ENCODE measurements around the gene COL16A1.
A peak's percentile ranks its signal among the peaks of the same experiment; 100 is the strongest.

COL16A1 gene

GRCh38 chr1:31621847-31622730, 81.7 kb downstream of the COL16A1 start:
- DNase-seq: no peak

- no peak for DNase-seq
These were observed 82.4 kb downstream of the COL16A1 start for GRCh38 chr1:31621498-31621820.

DNA sequence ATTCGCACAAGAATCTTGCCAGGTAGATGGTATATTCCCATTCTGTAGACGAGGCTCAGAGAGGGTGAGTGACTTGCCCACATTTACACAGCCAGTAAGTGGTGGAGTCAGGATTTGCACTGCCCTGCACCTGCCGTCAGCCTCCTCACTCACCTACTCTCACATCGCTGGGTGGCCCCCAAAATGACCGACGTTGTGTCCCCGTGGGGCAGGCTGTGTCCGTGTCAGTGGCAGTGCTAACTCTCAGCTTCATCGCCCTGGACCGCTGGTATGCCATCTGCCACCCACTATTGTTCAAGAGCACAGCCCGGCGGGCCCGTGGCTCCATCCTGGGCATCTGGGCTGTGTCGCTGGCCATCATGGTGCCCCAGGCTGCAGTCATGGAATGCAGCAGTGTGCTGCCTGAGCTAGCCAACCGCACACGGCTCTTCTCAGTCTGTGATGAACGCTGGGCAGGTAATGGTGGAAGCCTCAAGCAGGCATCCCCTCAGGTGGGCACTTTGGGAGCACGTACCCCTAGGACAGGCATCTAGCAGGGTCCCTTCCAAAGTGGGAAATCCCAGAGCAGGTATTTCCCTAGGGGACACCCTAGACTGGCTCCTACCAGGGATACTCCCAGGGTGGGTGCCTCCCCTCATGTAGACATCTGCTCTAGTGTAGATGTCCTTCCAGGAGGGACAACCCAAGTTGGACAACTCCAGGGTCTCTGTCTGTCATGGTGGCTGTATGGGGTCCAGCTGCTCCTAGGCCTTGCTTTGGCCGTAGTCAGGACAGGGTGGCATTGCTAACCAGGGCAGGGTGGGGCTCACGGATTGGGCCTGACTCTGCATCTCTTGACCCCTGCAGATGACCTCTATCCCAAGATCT, 83.0 kb downstream of the COL16A1 start:
- DNase-seq: no peak

DNA sequence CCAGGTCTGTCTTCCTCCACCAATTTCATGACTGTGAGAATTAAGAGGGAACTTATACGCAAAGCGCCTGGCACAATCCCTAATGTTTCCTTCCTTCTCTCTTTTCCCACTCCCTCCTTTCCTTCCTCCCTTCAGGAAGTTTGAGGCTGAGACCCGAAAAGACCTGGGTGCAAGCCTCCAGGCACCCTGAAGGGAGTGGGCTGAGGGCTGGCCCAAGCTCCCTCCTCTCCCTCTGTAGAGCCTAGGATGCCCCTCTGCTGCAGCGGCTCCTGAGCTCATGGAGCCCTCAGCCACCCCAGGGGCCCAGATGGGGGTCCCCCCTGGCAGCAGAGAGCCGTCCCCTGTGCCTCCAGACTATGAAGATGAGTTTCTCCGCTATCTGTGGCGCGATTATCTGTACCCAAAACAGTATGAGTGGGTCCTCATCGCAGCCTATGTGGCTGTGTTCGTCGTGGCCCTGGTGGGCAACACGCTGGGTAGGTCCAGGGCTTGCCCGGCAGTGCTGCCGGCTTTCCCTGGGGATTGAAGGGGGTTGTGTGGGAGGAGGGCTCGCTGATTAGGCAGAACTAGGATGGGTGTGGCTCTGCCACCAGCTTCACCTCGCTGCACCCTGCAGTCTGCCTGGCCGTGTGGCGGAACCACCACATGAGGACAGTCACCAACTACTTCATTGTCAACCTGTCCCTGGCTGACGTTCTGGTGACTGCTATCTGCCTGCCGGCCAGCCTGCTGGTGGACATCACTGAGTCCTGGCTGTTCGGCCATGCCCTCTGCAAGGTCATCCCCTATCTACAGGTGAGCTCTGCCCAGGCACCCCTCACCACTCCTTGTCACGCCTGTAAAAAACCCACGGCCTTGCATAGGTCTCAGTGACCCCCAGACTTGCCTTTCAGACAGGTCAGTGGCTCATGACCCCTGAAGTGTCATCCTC, 84.6 kb downstream of the COL16A1 start:
- no peak for DNase-seq

GRCh38 chr1:31617916-31618746, 85.7 kb downstream of the COL16A1 start:
- DNase-seq: peak; percentile 32 to 53

DNA sequence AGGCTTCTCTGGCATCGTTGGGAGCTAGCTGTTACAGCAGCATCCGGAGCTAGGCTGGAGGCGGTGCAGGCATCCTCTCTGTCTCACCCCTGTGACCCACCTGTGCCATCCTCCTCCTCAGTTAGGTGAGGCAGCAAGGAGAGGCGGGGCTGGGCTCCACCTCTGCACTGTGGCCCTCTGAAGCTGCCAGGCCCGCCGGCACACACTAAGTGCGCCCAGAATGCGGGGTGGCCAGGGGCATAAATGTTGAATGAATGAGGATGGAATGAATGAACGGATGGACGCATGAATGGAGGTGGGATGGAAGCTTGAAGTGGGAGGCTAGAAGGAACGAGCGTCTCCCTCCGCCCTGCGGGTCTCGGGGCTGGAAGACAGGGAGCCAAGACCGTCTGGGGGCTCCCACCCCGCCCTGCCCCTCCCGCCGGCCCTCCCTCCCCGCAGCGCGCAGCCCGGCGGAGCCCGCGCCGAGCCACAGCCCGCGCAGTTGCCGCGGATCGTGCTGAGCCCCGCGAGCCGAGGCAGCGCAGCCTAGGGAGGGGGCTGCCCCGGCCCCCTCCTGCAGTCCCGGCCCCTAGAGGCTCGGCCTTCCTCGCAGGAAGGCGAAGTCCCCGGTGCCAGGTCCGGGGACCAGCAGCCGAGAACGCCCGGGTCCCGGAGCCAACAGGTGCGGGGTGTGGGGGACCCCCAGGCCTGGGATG, 86.5 kb downstream of the COL16A1 start, which contains the start of gene HCRTR1:
Gene HCRTR1, plus strand, starts transcription at position 472 of the 698 bp plus-strand sequence. CDS start 1,504 bp downstream, outside the sequence.
- peak in 1 of 2 experiments; percentile 24 for DNase-seq

GRCh38 chr1:31615939-31616338, 87.9 kb downstream of the COL16A1 start:
- no peak for DNase-seq

GRCh38 chr1:31615414-31615813, 88.4 kb downstream of the COL16A1 start:
- DNase-seq: no peak

GRCh38 chr1:31614414-31615005, 89.3 kb downstream of the COL16A1 start:
- DNase-seq: no peak

DNA sequence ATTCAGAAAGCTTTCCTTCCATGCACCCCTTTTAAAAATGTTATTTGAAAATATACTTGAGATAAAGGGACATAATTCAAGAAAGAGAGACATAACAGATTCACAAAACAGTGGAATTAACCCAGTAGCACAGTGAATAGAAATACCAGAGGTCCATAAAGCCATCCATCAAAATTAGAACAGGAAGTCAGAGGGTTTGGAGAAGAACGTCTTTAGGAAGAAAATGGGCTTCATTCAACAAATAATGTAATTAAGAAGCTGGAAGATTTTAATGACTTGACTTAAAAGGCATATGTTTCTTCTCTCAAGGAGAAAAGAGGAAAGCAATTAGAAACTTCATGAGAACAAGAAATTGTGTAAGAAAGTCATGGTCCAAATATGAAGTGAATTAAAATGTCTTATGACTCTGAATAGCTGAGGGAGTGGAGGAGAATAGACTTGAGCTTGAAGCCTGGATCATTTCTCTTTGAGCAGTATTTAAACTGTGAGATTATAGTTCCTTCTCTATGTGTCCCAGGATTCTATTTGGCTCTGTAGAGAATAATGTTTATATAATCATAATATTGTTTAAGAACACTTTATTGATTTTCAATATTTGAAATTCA, 94.2 kb downstream of the COL16A1 start:
- no peak for DNase-seq

DNA sequence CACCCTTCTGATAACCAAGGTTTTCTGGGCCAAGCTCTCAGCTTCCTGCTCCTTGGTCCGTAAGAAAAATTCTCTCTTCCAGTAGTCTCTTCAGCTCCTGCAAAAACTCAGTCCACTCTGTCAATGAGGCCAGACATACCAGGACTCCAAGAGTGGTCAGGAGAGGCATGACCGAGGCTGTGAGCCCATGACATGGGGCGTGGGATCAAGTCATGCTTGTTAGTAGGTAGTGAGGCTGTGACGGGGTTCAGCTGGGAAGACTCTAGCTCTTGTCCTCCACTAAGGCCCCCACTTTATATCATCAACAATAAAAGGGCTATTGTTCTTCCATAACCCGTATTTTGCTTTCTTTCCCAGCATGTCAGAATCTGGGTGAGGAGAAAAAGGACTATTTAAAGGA, 96.5 kb downstream of the COL16A1 start:
- no peak for DNase-seq

GRCh38 chr1:31605908-31606427, 97.8 kb downstream of the COL16A1 start:
- DNase-seq: no peak
